Spleen (tissue), 7 donors: Measurements from ENCODE around the gene RABEP1.

Source experiments
- CTCF ChIP-seq, 11 experiments: fragments of 200-600 bp in 7 of 11; fragments of 450-650 bp in 4 of 11; sonication (generic) in 4 of 11; IDR thresholded peaks in 8 of 11; conservative IDR thresholded peaks in 3 of 11; 1 replicate in 7 of 11; 2 replicates in 4 of 11; pipeline versions ENCODE4 v1.4.0 to v1.8.0; 2016 to 2021; ENCODE audit warnings: antibody characterized with exemption in 11 of 11, inconsistent platforms in 4 of 11, mild to moderate bottlenecking in 1 of 11
- POLR2A ChIP-seq, 3 donors: fragments of 450-650 bp; IDR thresholded peaks; one replicate each; pipeline ENCODE4 v1.5.1; 2017; ENCODE audit warnings: antibody characterized with exemption in 3 of 3, mild to moderate bottlenecking in 1 of 3
- POLR2AphosphoS5 ChIP-seq, 3 donors: sonication (generic); formaldehyde crosslinking; IDR thresholded peaks; one replicate each; pipeline ENCODE4 v1.5.1; 2017; ENCODE audit warnings: antibody characterized with exemption in 3 of 3
- donor health status: DM: no; HTN: no; CAD: no; lungs with moderate emphysema.
- donor health status: DM: no; HTN: no; CAD: no.
- donor health status: DM: no; HTN: no; CAD: no.

- TF ChIP-seq POLR2A (IDR thresholded peaks at IDR 0.05) = peak in 1 of 3 donors; percentile 33
- no peak for TF ChIP-seq CTCF (IDR thresholded peaks at IDR 0.05 in 8 of 11, conservative IDR thresholded peaks at IDR 0.05 in 3 of 11)
- TF ChIP-seq POLR2AphosphoS5 (IDR thresholded peaks at IDR 0.05) = peak in 1 of 3 donors; percentile 75
These were observed 136.8 kb downstream of the RABEP1 start for GRCh38 chr17:5418858-5419355.
